Stimulated activated CD8-positive, alpha-beta memory T cell treated with anti-CD3 and anti-CD28 coated beads, Interleukin-12 subunit alpha, Interleukin-12 subunit beta, amount 100 ng/mL, for 4 hours (primary cell): ENCODE results near the gene ZSCAN1.
"Not testable (repeated sequence)": the region's sequence is repeated elsewhere in the genome, so short reads cannot be mapped to it uniquely, and the experiment has no call there.

ENCODE experiments used
- DNase-seq: peaks from one replicate; pipeline ENCODE4 v3.0.0-alpha.2; 2020; ENCODE audit warnings: low read depth

ZSCAN1 gene

DNA sequence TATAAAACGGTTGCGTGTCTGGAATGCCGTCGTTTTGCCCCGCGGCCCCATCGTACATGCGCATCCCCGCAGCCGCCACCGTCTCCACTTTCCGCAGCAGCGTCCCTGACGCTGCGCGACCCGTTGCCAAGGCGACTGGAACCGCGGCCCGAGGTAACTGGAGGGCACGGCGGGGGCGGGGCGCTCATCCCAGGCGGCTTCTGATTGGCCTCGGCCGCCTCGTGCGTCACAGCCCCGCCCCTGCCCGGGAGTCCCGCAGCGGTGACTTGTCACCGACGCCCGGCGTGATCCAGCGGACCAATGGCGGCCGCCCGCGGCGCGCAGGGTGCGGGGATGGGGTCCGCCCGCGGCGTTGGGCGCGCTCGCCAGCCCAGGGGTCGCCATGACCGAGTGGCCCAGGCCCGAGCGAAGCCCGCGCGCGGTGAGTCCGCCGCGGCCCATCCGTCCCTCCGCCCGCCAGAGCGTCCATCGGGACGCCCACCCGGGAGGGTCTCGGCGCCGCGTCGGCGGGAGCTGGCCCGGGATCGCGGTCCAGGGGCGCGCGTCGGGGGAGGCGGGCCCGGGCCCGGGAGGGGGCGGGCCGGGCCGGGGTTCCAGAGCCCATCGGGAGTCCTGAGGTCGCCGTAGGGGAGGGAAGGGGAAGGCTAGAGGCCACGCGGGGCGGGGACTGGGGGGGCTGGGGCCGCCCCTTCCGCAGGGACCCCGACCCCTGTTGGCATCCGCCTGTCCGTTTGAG lies at the start of gene ZSCAN1:
TSS of gene ZSCAN1 (plus strand) at position 285 of the 736 bp plus-strand sequence. CDS start 3,812 bp downstream, outside the sequence.
- DNase-seq = peak; percentile 7

- DNase-seq = no peak
Observed at GRCh38 chr19:57992841-57993240, 41.0 kb upstream of the ZSCAN1 start.

GRCh38 chr19:58000677-58001076 lies 33.1 kb upstream of the ZSCAN1 start:
- no peak for DNase-seq

DNA sequence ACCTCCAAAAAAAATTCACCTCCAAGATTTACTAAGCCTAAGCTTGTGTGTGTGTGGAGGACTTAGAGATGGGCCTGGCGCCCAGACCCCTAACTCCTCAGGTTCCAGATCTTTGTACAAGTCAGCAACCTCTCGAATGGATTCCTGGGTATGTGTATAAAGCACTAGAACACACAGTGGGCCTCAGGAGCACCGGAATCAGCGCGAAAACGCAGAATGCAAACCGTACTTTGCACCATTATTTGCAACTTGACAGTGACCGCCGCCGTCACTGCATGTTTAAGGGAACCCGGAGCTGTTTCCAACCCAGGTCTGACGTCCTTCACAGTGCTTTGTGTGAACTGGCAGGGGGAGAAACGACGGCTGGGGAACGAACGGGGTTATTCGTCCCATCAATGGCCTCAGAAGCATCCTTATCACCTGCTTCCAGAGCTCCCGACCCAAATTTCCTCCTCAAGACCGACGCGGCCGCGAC lies 31.9 kb upstream of the ZSCAN1 start:
- no peak for DNase-seq

GRCh38 chr19:58002384-58003173 lies 31.2 kb upstream of the ZSCAN1 start, which contains the start of gene ZNF606:
Gene ZNF606, minus strand, starts transcription at chr19:58002820. Its CDS starts 1,501 bp downstream, at chr19:58001319.
- DNase-seq = peak; percentile 77

DNA sequence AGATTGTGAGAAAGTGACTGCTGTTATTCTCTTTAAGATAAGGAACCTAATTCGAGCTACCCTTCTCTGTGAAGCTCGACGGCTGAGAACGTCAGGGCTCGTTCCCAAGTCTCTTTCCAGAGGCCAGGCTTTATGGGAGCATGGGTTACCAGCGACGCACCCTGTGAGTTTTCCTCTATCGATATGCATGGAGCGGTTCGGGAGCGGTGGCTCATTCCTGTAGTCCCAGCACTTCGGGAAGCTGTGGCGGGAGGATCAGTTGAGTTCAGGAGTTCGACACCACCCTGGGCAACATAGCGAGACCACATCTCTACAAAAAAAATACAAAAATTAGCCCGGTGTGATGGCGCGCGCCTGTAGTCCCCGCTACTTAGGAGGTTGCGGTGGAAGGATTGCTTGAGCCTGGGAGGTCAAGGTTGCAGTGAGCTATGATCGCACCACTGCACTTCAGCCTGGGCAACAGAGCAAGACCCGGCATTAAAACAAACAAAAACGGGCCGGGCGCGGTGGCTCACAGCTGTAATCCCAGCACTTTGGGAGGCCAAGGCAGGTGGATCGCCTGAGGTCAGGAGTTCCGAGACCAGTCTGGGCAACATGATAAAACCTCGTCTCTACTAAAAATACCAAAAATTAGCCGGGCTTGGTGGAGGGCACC lies 30.5 kb upstream of the ZSCAN1 start:
- no peak for DNase-seq

GRCh38 chr19:58007285-58007684 lies 26.5 kb upstream of the ZSCAN1 start:
- DNase-seq = no peak

- DNase-seq = not testable (repeated sequence)
Observed at GRCh38 chr19:58008877-58009276, 24.9 kb upstream of the ZSCAN1 start.

DNA sequence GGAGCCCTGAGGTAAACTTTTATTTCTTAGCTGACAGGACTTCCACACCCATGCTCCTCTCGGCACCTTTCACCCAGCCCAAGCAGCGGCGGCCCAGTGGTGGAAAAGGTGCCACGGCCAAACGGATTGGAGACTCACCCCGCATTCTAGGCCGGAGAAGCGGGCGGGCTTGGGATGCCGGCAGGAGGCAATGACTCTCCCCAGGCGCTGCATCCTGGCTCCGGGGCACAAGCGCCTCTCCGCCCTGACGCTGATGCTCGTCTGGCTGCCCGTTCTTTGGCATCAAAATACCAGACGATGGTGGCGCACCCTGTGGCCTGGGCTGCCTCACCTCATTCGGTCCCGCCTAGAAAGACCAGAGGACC lies 24.5 kb upstream of the ZSCAN1 start:
- DNase-seq = no peak

GRCh38 chr19:58009666-58010301 lies 24.0 kb upstream of the ZSCAN1 start:
- peak; percentile 43 for DNase-seq

GRCh38 chr19:58010507-58010906 lies 23.3 kb upstream of the ZSCAN1 start:
- DNase-seq = no peak

DNA sequence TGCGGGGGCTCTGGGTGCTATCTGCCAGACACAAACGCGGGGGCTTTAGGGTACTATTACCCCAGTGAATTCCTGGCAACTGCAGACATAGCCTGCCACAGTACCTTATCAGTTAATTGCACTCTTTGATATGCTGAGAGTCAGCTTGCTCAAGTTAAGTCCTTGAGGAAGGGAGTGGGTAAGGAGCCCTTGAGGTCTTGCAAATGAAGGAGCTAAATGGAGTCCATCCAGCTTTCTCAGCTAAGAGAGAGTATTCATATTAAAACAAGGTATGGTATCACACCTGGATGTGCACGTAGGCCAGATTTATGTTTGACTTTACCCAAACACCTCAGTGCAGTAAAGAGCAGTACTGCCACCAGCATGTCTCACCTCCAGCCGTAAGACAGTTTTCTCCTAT lies 19.7 kb upstream of the ZSCAN1 start:
- DNase-seq = no peak

- DNase-seq = no peak
Observed at GRCh38 chr19:58020129-58020528, 13.7 kb upstream of the ZSCAN1 start.

GRCh38 chr19:58021541-58022282 lies 12.1 kb upstream of the ZSCAN1 start:
- no peak for DNase-seq

DNA sequence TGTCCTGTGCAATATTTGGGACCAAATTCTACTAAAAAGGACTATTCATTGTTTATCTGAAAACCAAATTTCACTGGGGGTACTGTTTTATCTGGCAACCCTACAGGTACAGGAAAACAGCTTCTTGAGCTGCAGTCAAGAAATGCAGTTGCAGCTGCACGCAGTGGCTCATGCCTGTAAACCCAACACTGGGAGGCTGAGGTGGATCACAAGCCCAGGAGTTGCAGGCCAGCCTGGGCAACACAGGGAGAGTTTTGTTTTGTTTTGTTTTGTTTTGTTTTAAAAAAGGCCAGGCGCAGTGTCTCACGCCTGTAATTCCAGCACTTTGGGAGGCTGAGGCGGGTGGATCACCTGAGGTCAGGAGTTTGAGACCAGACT lies 11.6 kb upstream of the ZSCAN1 start:
- no peak for DNase-seq

GRCh38 chr19:58024661-58025060 lies 9.2 kb upstream of the ZSCAN1 start:
- DNase-seq = no peak

DNA sequence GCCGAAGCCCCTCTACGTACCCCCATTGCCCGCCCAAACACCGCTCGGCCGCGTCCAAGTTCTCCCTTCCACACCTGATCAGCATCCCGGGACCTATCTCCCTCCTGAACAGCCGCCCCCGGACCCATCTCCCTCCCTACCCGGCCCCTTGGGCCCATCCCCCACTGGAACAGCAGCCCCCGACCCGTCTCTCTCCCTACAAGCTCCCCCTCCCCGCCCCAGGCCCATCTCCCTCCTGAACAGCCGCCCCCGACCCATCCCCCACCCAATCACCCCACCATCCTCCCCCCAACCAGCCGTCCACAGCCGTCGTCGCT lies 610 bp downstream of the ZSCAN1 start:
- no peak for DNase-seq

GRCh38 chr19:58035863-58036262 lies 2.0 kb downstream of the ZSCAN1 start:
- DNase-seq = no peak

- DNase-seq = no peak
Observed at GRCh38 chr19:58037927-58038687, 4.3 kb downstream of the ZSCAN1 start.

DNA sequence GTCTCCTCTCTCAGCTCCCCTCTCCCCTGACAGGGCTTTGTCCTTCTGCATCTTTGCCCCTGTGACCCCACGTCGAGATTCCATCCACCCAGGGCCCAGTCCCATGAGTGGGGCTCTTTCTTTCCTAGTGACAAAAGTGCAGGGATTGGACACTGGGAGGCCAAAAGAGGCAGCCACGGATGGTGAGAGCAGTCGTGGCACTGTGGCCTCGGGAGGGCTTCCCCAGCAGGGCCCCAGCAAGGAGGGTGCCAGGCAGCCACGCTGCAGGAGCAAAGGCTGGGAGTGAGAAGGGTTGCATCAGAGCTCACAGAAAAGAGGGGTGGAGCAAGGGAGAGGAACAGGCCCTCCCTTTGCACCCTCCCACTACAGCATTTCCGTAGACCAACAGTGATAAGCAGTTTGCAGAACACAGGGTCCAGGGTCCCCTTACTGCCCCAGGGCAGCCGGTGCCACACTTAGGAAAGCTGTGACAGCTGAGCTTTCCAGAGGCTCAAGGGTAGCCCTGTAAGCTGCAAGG lies 4.9 kb downstream of the ZSCAN1 start:
- no peak for DNase-seq
